Fibroblast of skin of right biceps (primary cell): ENCODE results near the gene OR8B3.

Experiments used
- DNase-seq: peaks from one replicate; pipeline ENCODE4 v3.0.0-alpha.2; 2013

Gene OR8B3

GRCh38 chr11:124346311-124346955, 52.4 kb downstream of the OR8B3 start:
- no peak for DNase-seq
